SU-DHL-6 (cell line): ENCODE measurements around the gene OR2L8.

Source experiments
- H2AFZ ChIP-seq: fragments of 200-600 bp; sonication (generic); 2 replicates; pipeline ENCODE4 v1.6.1; 2014; ENCODE audit warnings: low read depth, mild to moderate bottlenecking, moderate library complexity, mixed read lengths, antibody characterized with exemption, low read length; ENCODE audit not compliant: severe bottlenecking
- H3F3A ChIP-seq: fragments of 200-600 bp; shearing (Covaris generic); 2 replicates; pipeline ENCODE4 v1.6.0; 2016; ENCODE audit warnings: antibody characterized with exemption, mild to moderate bottlenecking; ENCODE audit not compliant: insufficient read depth
- H3K27ac ChIP-seq: fragments of 200-600 bp; sonication (generic); 2 replicates; pipeline ENCODE4 v1.5.1; 2016; ENCODE audit warnings: low read depth, mild to moderate bottlenecking, low read length, moderate library complexity, mixed read lengths
- H3K27me3 ChIP-seq: fragments of 200-600 bp; sonication (generic), shearing (Covaris generic); 2 replicates; pipeline ENCODE4 v1.6.0; 2014; ENCODE audit warnings: mild to moderate bottlenecking, low read length
- H3K36me3 ChIP-seq: fragments of 200-600 bp; sonication (generic); 2 replicates; pipeline ENCODE4 v1.6.1; 2014; ENCODE audit warnings: mild to moderate bottlenecking, low read length, mixed read lengths
- H3K4me2 ChIP-seq: fragments of 300-600, 200-600 bp; shearing (Covaris generic), sonication (generic); 2 replicates; pipeline ENCODE4 v1.6.0; 2014; ENCODE audit warnings: low read length, low read depth, mild to moderate bottlenecking; ENCODE audit not compliant: poor library complexity, severe bottlenecking
- H3K4me3 ChIP-seq: fragments of 200-600 bp; sonication (generic); 2 replicates; pipeline ENCODE4 v1.5.1; 2014; ENCODE audit warnings: antibody characterized with exemption, low read length, mild to moderate bottlenecking, mixed read lengths; ENCODE audit not compliant: insufficient read depth, poor library complexity, severe bottlenecking
- H3K79me2 ChIP-seq: fragments of 200-600 bp; sonication (generic); 2 replicates; pipeline ENCODE4 v1.6.1; 2014; ENCODE audit warnings: mild to moderate bottlenecking, low read length, moderate library complexity; ENCODE audit not compliant: insufficient read depth
- H3K9ac ChIP-seq: fragments of 200-600 bp; sonication (generic); 2 replicates; pipeline ENCODE4 v1.7.0; 2014; ENCODE audit warnings: mild to moderate bottlenecking, low read length
- H3K9me2 ChIP-seq: fragments of 200-600 bp; sonication (generic); replicated peaks from 2 replicates; pipeline ENCODE4 v1.6.1; 2014; ENCODE audit warnings: low read length; ENCODE audit not compliant: insufficient read depth
- H3K9me3 ChIP-seq: fragments of 200-600 bp; sonication (generic); 2 replicates; pipeline ENCODE4 v1.6.1; 2014; ENCODE audit warnings: low read length, mixed read lengths; ENCODE audit not compliant: insufficient read depth
- H4K20me1 ChIP-seq: fragments of 200-600 bp; sonication (generic); 2 replicates; pipeline ENCODE4 v1.6.1; 2014; ENCODE audit warnings: low read depth, mild to moderate bottlenecking, antibody characterized with exemption, low read length, moderate library complexity, mixed read lengths
- CTCF ChIP-seq: fragments of 200-600 bp; sonication (generic); IDR thresholded peaks from one replicate; pipeline ENCODE4 v1.5.1; 2017; ENCODE audit warnings: antibody characterized with exemption, mild to moderate bottlenecking, low read length, moderate library complexity; ENCODE audit not compliant: insufficient read depth, poor library complexity, severe bottlenecking
- EZH2phosphoT487 ChIP-seq: fragments of 200-600 bp; sonication (generic), shearing (Covaris generic); conservative IDR thresholded peaks from 2 replicates; pipeline ENCODE4 v1.6.1; 2018; ENCODE audit warnings: mild to moderate bottlenecking, antibody characterized with exemption, low read length, moderate library complexity, mixed read lengths

The OR2L8 gene

GRCh38 chr1:247905910-247906503 lies 42.7 kb upstream of the OR2L8 start:
- no peak overlapping the region for H3K27ac ChIP-seq
- H4K20me1 ChIP-seq = no peaks in the 10 kb centered on the region
- H2AFZ ChIP-seq = no peak overlapping the region
- H3K9me2 ChIP-seq = no peaks in the 10 kb centered on the region
- no peak overlapping the region for H3K4me2 ChIP-seq
- TF ChIP-seq EZH2phosphoT487 (no peak), CTCF (no peak)
- no peak overlapping the region for H3K9ac ChIP-seq
- no peaks in the 10 kb centered on the region for H3K36me3 ChIP-seq
- H3K79me2 ChIP-seq = no peaks in the 10 kb centered on the region
- H3K27me3 ChIP-seq = no peaks in the 10 kb centered on the region
- H3K9me3 ChIP-seq = no peaks in the 10 kb centered on the region
- no peak overlapping the region for H3K4me3 ChIP-seq
- H3F3A ChIP-seq = no peaks in the 10 kb centered on the region

- Histone ChIP-seq H3K9me3 (no peaks in the 10 kb centered on the region), H3K4me2 (no peak overlapping the region), H3K9ac (no peak overlapping the region), H2AFZ (no peak overlapping the region), H3K4me3 (no peak overlapping the region), H4K20me1 (no peaks in the 10 kb centered on the region), H3K27ac (no peak overlapping the region), H3K9me2 (no peaks in the 10 kb centered on the region), H3F3A (no peaks in the 10 kb centered on the region), H3K36me3 (no peaks in the 10 kb centered on the region), H3K79me2 (no peaks in the 10 kb centered on the region), H3K27me3 (no peaks in the 10 kb centered on the region)
- TF ChIP-seq EZH2phosphoT487 (no peak), CTCF (no peak)
These were observed 42.1 kb upstream of the OR2L8 start for GRCh38 chr1:247906504-247907047.

GRCh38 chr1:247908766-247909165 lies 39.9 kb upstream of the OR2L8 start:
- Histone ChIP-seq H3F3A (no peaks in the 10 kb centered on the region), H3K36me3 (no peaks in the 10 kb centered on the region), H3K4me3 (no peak overlapping the region), H3K27ac (no peak overlapping the region), H3K27me3 (no peaks in the 10 kb centered on the region), H3K9ac (no peak overlapping the region), H3K79me2 (no peaks in the 10 kb centered on the region), H3K9me3 (no peaks in the 10 kb centered on the region), H3K4me2 (no peak overlapping the region), H2AFZ (no peak overlapping the region), H3K9me2 (no peaks in the 10 kb centered on the region), H4K20me1 (no peaks in the 10 kb centered on the region)
- TF ChIP-seq CTCF (no peak), EZH2phosphoT487 (no peak)

- Histone ChIP-seq H2AFZ (no peak overlapping the region), H3K27ac (no peak overlapping the region), H3K4me2 (no peak overlapping the region), H3F3A (no peaks in the 10 kb centered on the region), H3K4me3 (no peak overlapping the region), H4K20me1 (no peaks in the 10 kb centered on the region), H3K9me2 (no peaks in the 10 kb centered on the region), H3K9ac (no peak overlapping the region), H3K27me3 (no peaks in the 10 kb centered on the region), H3K36me3 (no peaks in the 10 kb centered on the region), H3K9me3 (no peaks in the 10 kb centered on the region), H3K79me2 (no peaks in the 10 kb centered on the region)
- TF ChIP-seq CTCF (no peak), EZH2phosphoT487 (no peak)
These were observed 34.9 kb upstream of the OR2L8 start for GRCh38 chr1:247913786-247914185.
